ENCODE results near the gene SIL1.

The SIL1 gene

DNA sequence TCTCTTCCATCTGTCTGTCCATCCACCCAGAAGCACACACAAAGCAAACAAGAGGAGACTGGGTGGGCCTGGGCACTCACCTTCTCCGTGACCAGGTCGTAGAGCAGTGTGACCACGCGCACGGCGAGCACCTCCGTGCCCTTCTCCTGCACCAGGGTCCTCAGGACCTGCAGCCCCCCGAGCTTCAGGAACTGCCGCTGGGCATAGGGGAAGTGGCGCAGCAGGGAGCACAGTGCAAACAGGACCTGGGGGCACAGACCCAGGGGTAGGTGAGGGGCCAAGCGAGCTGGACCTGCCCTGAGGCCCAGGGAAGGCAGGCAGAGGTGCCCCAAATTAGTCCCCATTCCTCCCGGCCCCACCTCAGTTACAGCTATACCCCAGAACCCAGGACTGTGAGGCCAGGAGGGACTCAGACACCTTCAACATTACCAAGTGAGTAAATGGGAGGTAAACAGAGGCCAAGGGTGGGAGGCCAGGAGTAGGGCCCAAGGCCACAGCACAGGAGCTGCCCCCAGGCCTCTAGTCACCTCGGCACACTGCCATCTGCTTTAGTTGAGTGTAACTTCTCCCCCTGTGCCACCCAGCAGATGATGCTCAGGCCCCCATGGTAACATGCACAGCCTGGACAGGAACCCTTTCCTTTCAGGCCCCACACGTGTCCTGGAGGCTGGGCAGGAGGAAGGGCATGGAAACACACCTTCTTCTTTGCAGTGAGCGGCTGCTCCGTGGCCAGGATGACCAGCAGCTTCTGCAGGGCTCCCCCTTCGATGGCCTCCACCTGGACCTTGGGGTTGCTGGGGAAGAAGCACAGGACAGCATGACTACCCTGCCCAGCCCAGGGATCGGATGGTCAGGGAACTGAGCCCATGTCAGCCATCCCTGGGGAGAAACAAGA, 246.8 kb downstream of the SIL1 start:
- no peak overlapping the region for H3K27ac ChIP-seq
- H3K4me1 ChIP-seq (ENCODE audit: control insufficient read depth in 1 of 2, insufficient read depth in 1 of 2, low read depth in 1 of 2, low read length in 1 of 2) = no peaks in the 10 kb centered on the region
- peaks cover 38% of the 10 kb centered on the region for H3K36me3 ChIP-seq

DNA sequence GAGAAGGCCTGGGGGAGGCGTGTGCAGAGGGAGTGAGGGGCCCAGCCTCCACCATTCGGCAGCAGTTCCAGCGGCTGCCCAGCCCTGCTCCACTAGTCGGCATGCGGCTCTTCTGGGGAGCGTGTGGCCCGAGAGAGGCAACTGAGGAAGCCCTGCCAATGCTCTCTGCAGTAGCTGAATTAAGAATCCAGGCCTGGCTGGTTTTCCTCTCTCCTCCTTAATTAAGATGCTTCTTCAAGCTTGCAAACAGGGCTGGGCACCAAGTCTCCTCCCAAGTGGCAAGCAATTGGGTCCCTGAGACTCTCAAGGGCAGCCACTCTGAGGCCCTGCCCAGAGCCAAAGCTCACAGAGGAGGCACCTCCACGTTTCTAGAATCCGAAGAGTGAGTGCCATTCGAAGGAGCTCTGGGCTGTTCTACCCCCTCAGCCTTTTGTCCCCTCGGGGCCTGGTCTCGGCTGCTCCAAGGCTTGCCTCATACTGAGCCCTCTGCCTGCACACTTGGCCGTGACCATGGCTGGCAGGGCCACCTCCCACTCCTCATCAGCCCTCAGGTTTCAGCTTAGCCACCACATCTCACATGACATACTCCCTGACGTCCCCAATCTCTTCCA, 247.6 kb downstream of the SIL1 start:
- Histone ChIP-seq H3K9me3 (no peaks in the 10 kb centered on the region), H3K27me3 (no peaks in the 10 kb centered on the region), H3K36me3 (peaks cover 42% of the 10 kb centered on the region), H3K4me3 (ENCODE audit: low read depth in 1 of 2, low read length in 1 of 2) (no peak overlapping the region), H3K4me1 (ENCODE audit: control insufficient read depth in 1 of 2, insufficient read depth in 1 of 2, low read depth in 1 of 2, low read length in 1 of 2) (no peaks in the 10 kb centered on the region), H3K27ac (no peak overlapping the region)
- TF ChIP-seq, protein P1, sequence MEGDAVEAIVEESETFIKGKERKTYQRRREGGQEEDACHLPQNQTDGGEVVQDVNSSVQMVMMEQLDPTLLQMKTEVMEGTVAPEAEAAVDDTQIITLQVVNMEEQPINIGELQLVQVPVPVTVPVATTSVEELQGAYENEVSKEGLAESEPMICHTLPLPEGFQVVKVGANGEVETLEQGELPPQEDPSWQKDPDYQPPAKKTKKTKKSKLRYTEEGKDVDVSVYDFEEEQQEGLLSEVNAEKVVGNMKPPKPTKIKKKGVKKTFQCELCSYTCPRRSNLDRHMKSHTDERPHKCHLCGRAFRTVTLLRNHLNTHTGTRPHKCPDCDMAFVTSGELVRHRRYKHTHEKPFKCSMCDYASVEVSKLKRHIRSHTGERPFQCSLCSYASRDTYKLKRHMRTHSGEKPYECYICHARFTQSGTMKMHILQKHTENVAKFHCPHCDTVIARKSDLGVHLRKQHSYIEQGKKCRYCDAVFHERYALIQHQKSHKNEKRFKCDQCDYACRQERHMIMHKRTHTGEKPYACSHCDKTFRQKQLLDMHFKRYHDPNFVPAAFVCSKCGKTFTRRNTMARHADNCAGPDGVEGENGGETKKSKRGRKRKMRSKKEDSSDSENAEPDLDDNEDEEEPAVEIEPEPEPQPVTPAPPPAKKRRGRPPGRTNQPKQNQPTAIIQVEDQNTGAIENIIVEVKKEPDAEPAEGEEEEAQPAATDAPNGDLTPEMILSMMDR (IDR thresholded peaks at IDR 0.05) = no peak

More for the DNA sequence above, 246.8 kb downstream of the SIL1 start:
- no peaks in the 10 kb centered on the region for H3K27me3 ChIP-seq
- TF ChIP-seq, protein P1 (IDR thresholded peaks at IDR 0.05) = no peak
- no peak overlapping the region for H3K4me3 ChIP-seq (ENCODE audit: low read depth in 1 of 2, low read length in 1 of 2)
- no peaks in the 10 kb centered on the region for H3K9me3 ChIP-seq

DNA sequence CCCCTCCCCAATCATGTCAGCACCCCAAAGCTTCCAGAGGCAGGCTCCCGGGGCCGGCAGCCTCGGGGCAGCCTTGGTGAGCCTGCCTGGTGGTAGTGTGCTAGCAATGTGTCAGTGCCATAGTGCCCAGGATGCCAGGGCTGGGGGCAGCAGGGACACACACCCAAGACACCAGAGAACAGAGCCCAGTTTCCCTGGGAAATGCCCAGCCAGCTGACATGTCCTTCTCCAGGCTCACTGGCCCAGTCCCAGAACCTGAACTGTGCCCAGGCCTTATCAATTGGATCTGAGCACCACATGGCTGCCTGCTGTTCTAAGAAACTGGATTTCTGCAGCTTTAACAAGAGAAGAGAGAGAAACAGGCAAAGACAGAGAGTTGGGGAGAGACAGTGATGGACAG, 248.2 kb downstream of the SIL1 start:
- Histone ChIP-seq H3K27me3 (no peaks in the 10 kb centered on the region), H3K36me3 (peaks cover 45% of the 10 kb centered on the region), H3K4me1 (ENCODE audit: control insufficient read depth in 1 of 2, insufficient read depth in 1 of 2, low read depth in 1 of 2, low read length in 1 of 2) (no peaks in the 10 kb centered on the region), H3K27ac (no peak overlapping the region), H3K4me3 (ENCODE audit: low read depth in 1 of 2, low read length in 1 of 2) (no peak overlapping the region), H3K9me3 (no peaks in the 10 kb centered on the region)
- TF ChIP-seq, protein P1 (IDR thresholded peaks at IDR 0.05) = no peak

DNA sequence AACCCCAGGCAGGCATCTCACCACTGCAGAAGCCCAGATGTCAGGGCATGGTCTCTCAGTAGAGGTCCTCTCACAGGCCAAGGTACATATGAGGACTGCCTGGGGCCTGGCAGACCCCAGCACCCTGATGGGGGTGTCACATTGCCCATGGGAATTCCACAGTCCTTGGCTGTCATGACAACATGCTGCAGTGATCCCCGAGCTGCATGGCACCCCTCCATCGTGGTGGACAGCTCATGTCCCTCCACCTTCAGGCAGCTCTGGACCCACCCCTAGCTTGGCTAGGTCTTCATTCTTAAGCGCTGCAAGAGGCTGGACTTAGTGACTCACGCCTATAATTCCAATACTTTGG, 249.0 kb downstream of the SIL1 start:
- Histone ChIP-seq H3K4me1 (ENCODE audit: control insufficient read depth in 1 of 2, insufficient read depth in 1 of 2, low read depth in 1 of 2, low read length in 1 of 2) (no peaks in the 10 kb centered on the region), H3K27me3 (no peaks in the 10 kb centered on the region), H3K36me3 (peaks cover 45% of the 10 kb centered on the region), H3K4me3 (ENCODE audit: low read depth in 1 of 2, low read length in 1 of 2) (no peak overlapping the region), H3K27ac (no peak overlapping the region), H3K9me3 (no peaks in the 10 kb centered on the region)
- TF ChIP-seq, protein P1 (IDR thresholded peaks at IDR 0.05) = no peak

DNA sequence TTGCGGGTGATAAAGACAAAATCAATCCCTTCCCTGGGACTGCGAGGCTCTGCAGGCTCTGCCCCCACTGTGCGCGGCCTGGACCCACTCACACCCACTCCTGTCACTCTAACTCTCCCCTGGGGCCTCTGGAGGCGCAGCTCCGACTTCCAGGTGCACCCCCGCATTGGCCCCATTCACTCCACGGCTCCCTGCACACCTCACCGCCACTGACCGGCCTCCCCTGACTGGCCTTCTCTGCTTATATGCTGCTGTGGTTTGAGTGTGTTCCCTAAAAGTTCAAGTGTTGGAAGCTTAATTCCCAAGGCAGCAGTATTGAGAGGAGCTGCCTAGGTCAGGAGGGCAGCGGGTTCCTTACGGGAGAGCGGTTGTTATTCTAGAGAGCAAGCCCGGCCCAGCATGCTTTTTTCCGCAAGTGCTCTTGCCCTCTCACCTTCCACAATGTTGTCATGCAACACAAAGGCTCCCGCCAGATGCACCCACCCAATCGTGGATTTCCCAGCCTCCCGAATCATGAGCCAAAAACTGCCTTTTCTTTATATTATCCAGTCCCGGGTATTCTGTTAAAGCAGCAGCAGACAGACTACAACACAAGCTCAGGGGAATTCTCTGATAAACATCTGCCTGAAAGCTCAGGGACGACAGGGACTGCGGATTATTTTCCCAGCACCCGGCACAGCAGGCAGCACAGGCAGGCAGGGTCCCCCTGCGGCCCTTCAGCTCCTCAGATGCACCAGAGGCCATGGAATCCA, 249.5 kb downstream of the SIL1 start:
- Histone ChIP-seq H3K4me1 (ENCODE audit: control insufficient read depth in 1 of 2, insufficient read depth in 1 of 2, low read depth in 1 of 2, low read length in 1 of 2) (no peaks in the 10 kb centered on the region), H3K4me3 (ENCODE audit: low read depth in 1 of 2, low read length in 1 of 2) (no peak overlapping the region), H3K9me3 (no peaks in the 10 kb centered on the region), H3K27me3 (no peaks in the 10 kb centered on the region), H3K27ac (no peak overlapping the region), H3K36me3 (peaks cover 45% of the 10 kb centered on the region)
- TF ChIP-seq, protein P1 (IDR thresholded peaks at IDR 0.05) = no peak

Data from neutrophil (primary cell).